ENCODE measurements around the gene CRYL1.

- TF ChIP-seq, protein P1, sequence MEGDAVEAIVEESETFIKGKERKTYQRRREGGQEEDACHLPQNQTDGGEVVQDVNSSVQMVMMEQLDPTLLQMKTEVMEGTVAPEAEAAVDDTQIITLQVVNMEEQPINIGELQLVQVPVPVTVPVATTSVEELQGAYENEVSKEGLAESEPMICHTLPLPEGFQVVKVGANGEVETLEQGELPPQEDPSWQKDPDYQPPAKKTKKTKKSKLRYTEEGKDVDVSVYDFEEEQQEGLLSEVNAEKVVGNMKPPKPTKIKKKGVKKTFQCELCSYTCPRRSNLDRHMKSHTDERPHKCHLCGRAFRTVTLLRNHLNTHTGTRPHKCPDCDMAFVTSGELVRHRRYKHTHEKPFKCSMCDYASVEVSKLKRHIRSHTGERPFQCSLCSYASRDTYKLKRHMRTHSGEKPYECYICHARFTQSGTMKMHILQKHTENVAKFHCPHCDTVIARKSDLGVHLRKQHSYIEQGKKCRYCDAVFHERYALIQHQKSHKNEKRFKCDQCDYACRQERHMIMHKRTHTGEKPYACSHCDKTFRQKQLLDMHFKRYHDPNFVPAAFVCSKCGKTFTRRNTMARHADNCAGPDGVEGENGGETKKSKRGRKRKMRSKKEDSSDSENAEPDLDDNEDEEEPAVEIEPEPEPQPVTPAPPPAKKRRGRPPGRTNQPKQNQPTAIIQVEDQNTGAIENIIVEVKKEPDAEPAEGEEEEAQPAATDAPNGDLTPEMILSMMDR (IDR thresholded peaks at IDR 0.05) = no peak
- TF ChIP-seq ZFX (IDR thresholded peaks at IDR 0.05; ENCODE audit: borderline replicate concordance) = no peak
Measured at GRCh38 chr13:20407759-20408158, 117.9 kb downstream of the CRYL1 start.
